Stimulated activated CD8-positive, alpha-beta memory T cell treated with anti-CD3 and anti-CD28 coated beads, Interleukin-12 subunit alpha, Interleukin-12 subunit beta, amount 100 ng/mL, for 24 hours (primary cell): ENCODE data around the gene CDKAL1.
A peak's percentile ranks its signal among the peaks of the same experiment; 100 is the strongest.
"Not testable (repeated sequence)": the region's sequence is repeated elsewhere in the genome, so short reads cannot be mapped to it uniquely, and the experiment has no call there.

Experiments
- DNase-seq: peaks from one replicate; pipeline ENCODE4 v3.0.0-alpha.2; 2020; ENCODE audit errors: extremely low read depth

CDKAL1 gene

GRCh38 chr6:20708367-20709124 lies 174.3 kb downstream of the CDKAL1 start:
- DNase-seq = peak; percentile 2

- no peak for DNase-seq
Measured at GRCh38 chr6:20709451-20709850, 175.2 kb downstream of the CDKAL1 start.

- DNase-seq = no peak
Measured at GRCh38 chr6:20710341-20710740, 176.1 kb downstream of the CDKAL1 start.

- DNase-seq = no peak
Measured at GRCh38 chr6:20711518-20711917, 177.3 kb downstream of the CDKAL1 start.

- DNase-seq = no peak
Measured at GRCh38 chr6:20712011-20712410, 177.8 kb downstream of the CDKAL1 start.

- DNase-seq = no peak
Measured at GRCh38 chr6:20715135-20715806, 181.0 kb downstream of the CDKAL1 start.

GRCh38 chr6:20716865-20717264 lies 182.6 kb downstream of the CDKAL1 start:
- DNase-seq = no peak

GRCh38 chr6:20717743-20718142 lies 183.5 kb downstream of the CDKAL1 start:
- DNase-seq = no peak

- DNase-seq = no peak
Measured at GRCh38 chr6:20718705-20719653, 184.7 kb downstream of the CDKAL1 start.

GRCh38 chr6:20719980-20720379 lies 185.7 kb downstream of the CDKAL1 start:
- no peak for DNase-seq

- DNase-seq = not testable (repeated sequence)
Measured at GRCh38 chr6:20721121-20721520, 186.9 kb downstream of the CDKAL1 start.

GRCh38 chr6:20722455-20722854 lies 188.2 kb downstream of the CDKAL1 start:
- DNase-seq = no peak

- no peak for DNase-seq
Measured at GRCh38 chr6:20723236-20723635, 189.0 kb downstream of the CDKAL1 start.

GRCh38 chr6:20724443-20725190 lies 190.4 kb downstream of the CDKAL1 start:
- DNase-seq = no peak

GRCh38 chr6:20725235-20725634 lies 191.0 kb downstream of the CDKAL1 start:
- not testable (repeated sequence) for DNase-seq

- no peak for DNase-seq
Measured at GRCh38 chr6:20729086-20729485, 194.8 kb downstream of the CDKAL1 start.

- DNase-seq = not testable (repeated sequence)
Measured at GRCh38 chr6:20732362-20732761, 198.1 kb downstream of the CDKAL1 start.

- no peak for DNase-seq
Measured at GRCh38 chr6:20732896-20733295, 198.6 kb downstream of the CDKAL1 start.

GRCh38 chr6:20737912-20738311 lies 203.7 kb downstream of the CDKAL1 start:
- DNase-seq = no peak

- no peak for DNase-seq
Measured at GRCh38 chr6:20740088-20740487, 205.8 kb downstream of the CDKAL1 start.

GRCh38 chr6:20740727-20741126 lies 206.5 kb downstream of the CDKAL1 start:
- DNase-seq = no peak
